Keratinocyte (primary cell): ENCODE results near the gene FCGR2B. TPM values are rescaled to one million over a fixed set of nuclear protein-coding genes. Genes with fewer than 3 reads are reported as not detected.
"Not testable (repeated sequence)": the region's sequence is repeated elsewhere in the genome, so short reads cannot be mapped to it uniquely, and the experiment has no call there.

Source experiments
- DNase-seq: peaks from one replicate; pipeline ENCODE4 v3.0.0-alpha.2; 2011; ENCODE audit warnings: low read depth, missing footprints, low spot score
- FAIRE-seq: peaks from 2 replicates; lab custom pipeline; 2011; peaks lifted over from hg19 to GRCh38; lab: Jason Lieb, UNC
- H2AFZ ChIP-seq: 2 replicates; pipeline ENCODE4 v1.6.0; 2012; ENCODE audit warnings: low read length, control low read depth, inconsistent platforms; ENCODE audit not compliant: control insufficient read depth
- H3K27ac ChIP-seq: 2 replicates; pipeline ENCODE4 v1.5.1; 2011; ENCODE audit warnings: low read length; ENCODE audit not compliant: control insufficient read depth, insufficient read depth
- H3K27me3 ChIP-seq: 3 replicates; pipeline ENCODE4 v1.6.0; 2011; ENCODE audit warnings: low read length; ENCODE audit not compliant: control insufficient read depth, insufficient read depth; ENCODE audit errors: extremely low read depth
- H3K36me3 ChIP-seq, 2 experiments: 2 replicates in 1 of 2; 3 replicates in 1 of 2; pipeline ENCODE4 v1.5.1; 2011; ENCODE audit warnings: low read length in 2 of 2, mild to moderate bottlenecking in 1 of 2; ENCODE audit not compliant: control insufficient read depth in 2 of 2, insufficient read depth in 2 of 2; ENCODE audit errors: extremely low read depth in 1 of 2
- H3K4me1 ChIP-seq: 3 replicates; pipeline ENCODE4 v1.5.1; 2011; ENCODE audit warnings: low read length; ENCODE audit not compliant: control insufficient read depth, insufficient read depth; ENCODE audit errors: extremely low read depth
- H3K4me2 ChIP-seq: 3 replicates; pipeline ENCODE4 v1.6.0; 2011; ENCODE audit warnings: low read depth, low read length; ENCODE audit not compliant: control insufficient read depth, insufficient read depth; ENCODE audit errors: extremely low read depth
- H3K4me3 ChIP-seq, 3 experiments: fragments of 200-600 bp in 1 of 3; sonication (generic) in 1 of 3; 2 replicates in 2 of 3; 3 replicates in 1 of 3; pipeline ENCODE4 v1.5.1; 2011 to 2016; ENCODE audit warnings: low read length in 3 of 3, mild to moderate bottlenecking in 3 of 3, control low read depth in 2 of 3, inconsistent platforms in 1 of 3, low read depth in 1 of 3, mixed read lengths in 1 of 3, mixed run types in 1 of 3, moderate library complexity in 1 of 3; ENCODE audit not compliant: control insufficient read depth in 2 of 3, insufficient read depth in 2 of 3; ENCODE audit errors: extremely low read depth in 1 of 3
- H3K79me2 ChIP-seq: 2 replicates; pipeline ENCODE4 v1.6.0; 2012; ENCODE audit warnings: low read length; ENCODE audit not compliant: control insufficient read depth, insufficient read depth
- H3K9ac ChIP-seq: 3 replicates; pipeline ENCODE4 v1.6.0; 2011; ENCODE audit warnings: low read length; ENCODE audit not compliant: control insufficient read depth, insufficient read depth; ENCODE audit errors: extremely low read depth
- H3K9me1 ChIP-seq: 3 replicates; pipeline ENCODE4 v1.6.0; 2011; ENCODE audit warnings: low read length; ENCODE audit not compliant: control insufficient read depth, insufficient read depth; ENCODE audit errors: extremely low read depth
- H3K9me3 ChIP-seq: 2 replicates; pipeline ENCODE4 v1.5.1; 2012; ENCODE audit warnings: low read depth, low read length; ENCODE audit not compliant: control insufficient read depth
- H4K20me1 ChIP-seq: 3 replicates; pipeline ENCODE4 v1.6.0; 2011; ENCODE audit warnings: low read length; ENCODE audit not compliant: control insufficient read depth, insufficient read depth; ENCODE audit errors: extremely low read depth
- dilution Hi-C: fragments of 300-500 bp; cut with MboI; formaldehyde crosslinking; loops from one replicate; pipeline ENCODE4 v1.7.0; 2020; ENCODE audit warnings: low sequenced_read_pairs; ENCODE audit not compliant: extremely low pct_ligation_motif_present
- polyA plus RNA-seq, 5 experiments: library from polyadenylated mRNA; depleted of rRNA in 3 of 5; stranded (reverse) in 3 of 5; stranded (forward) in 1 of 5; unstranded in 1 of 5; fragments of >200 nt; gene quantifications; 1 replicate in 1 of 5; 2 replicates in 3 of 5; 3 replicates in 1 of 5; pipeline versions ENCODE4 v1.2.1 to v1.2.3, GENCODE V29; 2011 to 2012; ENCODE audit warnings: missing spikeins in 2 of 5, low read depth in 1 of 5, low replicate concordance in 1 of 5

The FCGR2B gene
- polyA plus RNA-seq, 1 donor (not counting 4 experiments of a cell fraction or from before 2014, with no cell fraction given) = not detected

GRCh38 chr1:161671045-161672020, 8.4 kb downstream of the FCGR2B start:
- dilution Hi-C loops = not testable (repeated sequence)

GRCh38 chr1:161673437-161673836, 10.5 kb downstream of the FCGR2B start:
- FAIRE-seq, H4K20me1 ChIP-seq, DNase-seq, H3K9ac ChIP-seq, H3K79me2 ChIP-seq, H3K4me2 ChIP-seq, H3K27me3 ChIP-seq, H3K27ac ChIP-seq, H3K9me3 ChIP-seq, H3K36me3 ChIP-seq, H3K9me1 ChIP-seq, H3K4me3 ChIP-seq, H3K4me1 ChIP-seq, dilution Hi-C loops, H2AFZ ChIP-seq: not testable (repeated sequence)

More at GRCh38 chr1:161671045-161672020, 8.4 kb downstream of the FCGR2B start:
- H4K20me1 ChIP-seq, H3K9me1 ChIP-seq, H3K9me3 ChIP-seq, H3K79me2 ChIP-seq, FAIRE-seq, H3K27me3 ChIP-seq, H3K27ac ChIP-seq, H2AFZ ChIP-seq, H3K4me3 ChIP-seq, H3K4me2 ChIP-seq, H3K9ac ChIP-seq, H3K36me3 ChIP-seq, H3K4me1 ChIP-seq, DNase-seq: not testable (repeated sequence)

- H3K9me1 ChIP-seq, H3K27me3 ChIP-seq, H3K9ac ChIP-seq, H3K36me3 ChIP-seq, H3K27ac ChIP-seq, H4K20me1 ChIP-seq, H3K79me2 ChIP-seq, H3K4me3 ChIP-seq, H3K4me2 ChIP-seq, H3K4me1 ChIP-seq, dilution Hi-C loops, H2AFZ ChIP-seq, DNase-seq, H3K9me3 ChIP-seq, FAIRE-seq: not testable (repeated sequence)
These were observed 11.5 kb downstream of the FCGR2B start for GRCh38 chr1:161674447-161674846.

GRCh38 chr1:161674908-161675307, 12.0 kb downstream of the FCGR2B start:
- dilution Hi-C loops, H3K9ac ChIP-seq, H4K20me1 ChIP-seq, H2AFZ ChIP-seq, H3K4me2 ChIP-seq, H3K4me1 ChIP-seq, DNase-seq, H3K27me3 ChIP-seq, H3K36me3 ChIP-seq, H3K9me1 ChIP-seq, H3K4me3 ChIP-seq, H3K79me2 ChIP-seq, H3K27ac ChIP-seq, H3K9me3 ChIP-seq, FAIRE-seq: not testable (repeated sequence)
